GM12873 (cell line): ENCODE measurements around the gene THY1.

ENCODE experiments used
- TF ChIP-seq, protein P1 (sequence below): IDR thresholded peaks from 2 replicates; pipeline ENCODE4 v1.5.1; 2012; ENCODE audit warnings: low read depth, mild to moderate bottlenecking, moderate library complexity, low read length, control low read depth; ENCODE audit not compliant: insufficient read depth; ENCODE audit errors: missing control alignments

The THY1 gene

GRCh38 chr11:119448380-119448779, 25.4 kb upstream of the THY1 start:
- TF ChIP-seq, protein P1, sequence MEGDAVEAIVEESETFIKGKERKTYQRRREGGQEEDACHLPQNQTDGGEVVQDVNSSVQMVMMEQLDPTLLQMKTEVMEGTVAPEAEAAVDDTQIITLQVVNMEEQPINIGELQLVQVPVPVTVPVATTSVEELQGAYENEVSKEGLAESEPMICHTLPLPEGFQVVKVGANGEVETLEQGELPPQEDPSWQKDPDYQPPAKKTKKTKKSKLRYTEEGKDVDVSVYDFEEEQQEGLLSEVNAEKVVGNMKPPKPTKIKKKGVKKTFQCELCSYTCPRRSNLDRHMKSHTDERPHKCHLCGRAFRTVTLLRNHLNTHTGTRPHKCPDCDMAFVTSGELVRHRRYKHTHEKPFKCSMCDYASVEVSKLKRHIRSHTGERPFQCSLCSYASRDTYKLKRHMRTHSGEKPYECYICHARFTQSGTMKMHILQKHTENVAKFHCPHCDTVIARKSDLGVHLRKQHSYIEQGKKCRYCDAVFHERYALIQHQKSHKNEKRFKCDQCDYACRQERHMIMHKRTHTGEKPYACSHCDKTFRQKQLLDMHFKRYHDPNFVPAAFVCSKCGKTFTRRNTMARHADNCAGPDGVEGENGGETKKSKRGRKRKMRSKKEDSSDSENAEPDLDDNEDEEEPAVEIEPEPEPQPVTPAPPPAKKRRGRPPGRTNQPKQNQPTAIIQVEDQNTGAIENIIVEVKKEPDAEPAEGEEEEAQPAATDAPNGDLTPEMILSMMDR, result no peak

DNA sequence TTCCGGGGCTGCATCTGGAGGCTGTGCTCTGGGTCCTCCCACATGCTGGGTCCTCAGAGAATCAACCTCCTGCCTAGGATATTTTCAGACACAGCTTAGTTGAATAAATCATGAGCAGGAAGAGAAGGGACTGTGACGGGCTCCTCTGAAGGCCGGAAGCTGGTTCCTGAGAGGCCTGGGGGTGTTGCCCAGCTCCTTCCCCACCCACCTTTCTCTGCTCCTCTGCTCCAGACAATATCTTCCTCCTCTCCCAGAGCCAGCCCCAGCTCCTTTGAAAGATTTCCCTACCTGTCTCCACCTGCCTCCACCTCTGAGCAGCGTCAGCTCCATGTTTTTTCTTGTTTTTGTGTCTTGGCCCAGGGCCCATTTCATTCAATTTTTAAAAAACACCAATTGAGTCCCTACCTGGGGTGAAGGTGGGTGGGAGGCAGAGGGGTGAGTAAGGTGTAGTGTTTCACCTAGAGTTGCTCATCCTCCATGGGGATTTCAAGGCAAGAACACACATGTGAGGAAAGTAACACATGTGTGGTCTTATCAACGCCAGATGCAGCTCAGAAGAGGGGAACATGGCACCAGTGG, 24.8 kb upstream of the THY1 start:
- TF ChIP-seq, protein P1, result no peak

DNA sequence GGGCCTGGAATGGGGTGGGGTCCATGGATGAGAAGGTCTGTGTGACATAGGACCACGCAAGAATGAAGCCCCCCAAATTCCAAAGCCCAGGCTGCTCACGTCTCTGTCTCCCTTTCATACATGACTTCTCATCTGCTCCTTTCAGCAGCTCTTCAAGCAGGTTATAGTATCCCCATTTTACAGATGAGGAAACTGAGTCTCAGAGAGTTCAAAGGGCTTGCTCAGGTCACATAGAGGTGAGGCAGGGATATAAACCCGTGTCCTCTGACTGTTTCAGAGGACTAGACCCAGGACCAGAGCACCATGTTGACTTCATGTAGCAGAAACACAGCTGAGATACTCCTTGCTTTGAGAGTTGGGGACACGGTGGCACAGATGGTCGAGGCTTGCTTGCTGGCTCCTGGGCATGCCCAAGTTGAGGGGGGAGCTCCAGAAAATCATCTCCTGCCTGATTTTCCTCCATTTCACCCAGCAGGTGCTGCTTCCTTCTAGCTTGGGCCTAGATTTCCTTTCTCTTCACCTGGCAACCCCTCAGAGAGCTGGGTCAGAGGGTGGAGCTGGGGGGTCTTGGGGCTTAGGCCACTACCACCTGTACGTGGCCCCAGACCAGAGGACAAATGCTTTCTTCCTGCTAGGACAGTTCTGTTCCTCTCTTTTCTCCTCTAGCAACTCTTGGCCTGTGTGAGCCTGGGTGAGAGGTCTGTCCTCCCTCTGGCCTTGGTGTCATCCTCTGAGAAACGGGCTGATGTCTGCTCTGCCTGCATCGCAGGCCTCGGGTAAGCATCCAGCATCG, 24.1 kb upstream of the THY1 start:
- TF ChIP-seq, protein P1, result no peak

DNA sequence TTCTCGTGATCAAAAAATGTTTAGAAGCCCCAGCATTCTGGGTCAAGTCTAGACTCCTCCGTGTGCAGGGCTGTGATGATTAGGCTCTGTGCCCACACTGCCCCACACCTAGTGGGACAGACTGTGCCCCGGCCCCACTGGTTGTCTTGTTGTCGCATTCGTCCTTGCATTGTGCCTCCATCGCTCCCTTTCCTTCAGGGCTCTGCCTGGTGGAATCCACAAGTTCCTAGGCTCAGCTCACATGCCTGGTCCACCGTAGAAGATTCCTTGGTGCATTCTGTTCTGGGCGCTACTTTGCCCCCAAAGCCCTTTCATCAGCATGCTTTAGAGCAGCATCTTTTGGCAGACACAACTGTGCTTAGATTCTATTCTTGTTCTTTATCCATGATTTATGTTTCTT, 23.5 kb upstream of the THY1 start:
- TF ChIP-seq, protein P1, result no peak

GRCh38 chr11:119445850-119446249, 22.9 kb upstream of the THY1 start:
- TF ChIP-seq, protein P1, result no peak

DNA sequence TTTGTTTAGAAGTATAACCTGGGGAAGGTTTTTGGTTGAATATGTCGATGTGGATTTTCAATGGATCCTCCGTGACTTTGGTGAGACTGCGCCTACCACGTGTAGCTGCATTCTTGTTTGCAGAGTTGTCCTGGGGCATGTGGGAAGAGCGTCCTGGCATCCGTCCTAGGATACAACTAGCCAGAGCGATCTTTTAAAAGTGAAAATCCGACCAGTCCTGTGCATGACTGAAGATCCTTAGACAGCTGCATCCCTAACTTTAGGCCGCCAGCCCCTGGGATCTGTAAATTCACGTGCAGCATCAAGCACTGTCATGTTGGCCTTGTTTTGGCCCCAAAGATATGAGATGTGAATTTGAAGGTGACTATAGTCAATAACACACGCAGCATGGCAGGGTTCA, 22.4 kb upstream of the THY1 start:
- TF ChIP-seq, protein P1, result no peak

- TF ChIP-seq, protein P1, result no peak
Observed at GRCh38 chr11:119441898-119442243, 18.9 kb upstream of the THY1 start.
